ENCODE results near the gene RIN1. TPM values are rescaled to one million over a fixed set of nuclear protein-coding genes. Genes with fewer than 3 reads are reported as not detected.

RIN1 gene
- total RNA-seq, 1 experiment from 2014 or later, result 11.7 TPM

- Histone ChIP-seq H3K27me3 (replicated peaks; ENCODE audit: control insufficient read depth, insufficient read depth, low read length) (no peaks in the 10 kb centered on the region), H3K36me3 (ENCODE audit: control insufficient read depth, insufficient read depth, low read length) (no peaks in the 10 kb centered on the region), H3K4me1 (peaks cover 28% of the 10 kb centered on the region), H3K9me3 (no peaks in the 10 kb centered on the region), H3K4me3 (ENCODE audit: low read depth, low read length) (no peak overlapping the region)
- Mint-ChIP-seq H3K36me3 (ENCODE audit: insufficient read depth, unreplicated experiment) (peaks cover 21% of the 10 kb centered on the region), H3K4me1 (ENCODE audit: low read depth, unreplicated experiment) (peaks cover 24% of the 10 kb centered on the region), H3K27ac (ENCODE audit: unreplicated experiment) (no peak overlapping the region), H3K4me3 (ENCODE audit: unreplicated experiment) (no peak overlapping the region), H3K9me3 (ENCODE audit: unreplicated experiment) (no peaks in the 10 kb centered on the region), H3K27me3 (ENCODE audit: insufficient read depth, unreplicated experiment) (no peaks in the 10 kb centered on the region)
- POLR2A ChIA-PET, result no interaction called here
- TF ChIP-seq CTCF (IDR thresholded peaks at IDR 0.05; ENCODE audit: insufficient read depth in 1 of 2, low read depth in 1 of 2, low read length in 1 of 2, severe bottlenecking in 1 of 2, unreplicated experiment in 1 of 2), result no peak
- intact Hi-C loops (cut with micrococcal nuclease; ENCODE audit: unreplicated experiment), result no loop called here
- CTCF ChIA-PET, result interaction anchor here (1.1 to 2.0 kb wide), 2 partner anchors 19 to 43 kb away, joined by 3 to 8 read pairs; partner anchors contain the start of gene YIF1A
- no peak for DNase-seq
- no TSS peak for BruUV-seq (replicated peaks)
Measured at GRCh38 chr11:66331542-66332370, 4.5 kb downstream of the RIN1 start.

GRCh38 chr11:66330931-66331330 is 5.3 kb downstream of the RIN1 start:
- no peak overlapping the region for H3K4me3 Mint-ChIP-seq (ENCODE audit: unreplicated experiment)
- H3K27ac Mint-ChIP-seq (ENCODE audit: unreplicated experiment), result no peak overlapping the region
- intact Hi-C loops (cut with micrococcal nuclease; ENCODE audit: unreplicated experiment), result no loop called here
- H3K27me3 Mint-ChIP-seq (ENCODE audit: insufficient read depth, unreplicated experiment), result no peaks in the 10 kb centered on the region
- peaks cover 28% of the 10 kb centered on the region for H3K4me1 ChIP-seq
- peaks cover 14% of the 10 kb centered on the region for H3K36me3 Mint-ChIP-seq (ENCODE audit: insufficient read depth, unreplicated experiment)
- H3K9me3 ChIP-seq, result no peaks in the 10 kb centered on the region
- CTCF ChIA-PET, result interaction anchor here (0.6 to 2.0 kb wide), 2 partner anchors 14 to 19 kb away, joined by 3 to 8 read pairs; partner anchors contain the start of gene CD248
- DNase-seq, result no peak
- H3K4me1 Mint-ChIP-seq (ENCODE audit: low read depth, unreplicated experiment), result peaks cover 17% of the 10 kb centered on the region
- POLR2A ChIA-PET, result no interaction called here
- no peaks in the 10 kb centered on the region for H3K36me3 ChIP-seq (ENCODE audit: control insufficient read depth, insufficient read depth, low read length)
- H3K9me3 Mint-ChIP-seq (ENCODE audit: unreplicated experiment), result no peaks in the 10 kb centered on the region
- BruUV-seq (replicated peaks), result no TSS peak
- H3K27me3 ChIP-seq (replicated peaks; ENCODE audit: control insufficient read depth, insufficient read depth, low read length), result no peaks in the 10 kb centered on the region
- no peak for TF ChIP-seq CTCF (IDR thresholded peaks at IDR 0.05; ENCODE audit: insufficient read depth in 1 of 2, low read depth in 1 of 2, low read length in 1 of 2, severe bottlenecking in 1 of 2, unreplicated experiment in 1 of 2)
- H3K4me3 ChIP-seq (ENCODE audit: low read depth, low read length), result no peak overlapping the region

GRCh38 chr11:66329165-66329673 is 7.0 kb downstream of the RIN1 start:
- H3K4me3 Mint-ChIP-seq (ENCODE audit: unreplicated experiment), result no peak overlapping the region
- Histone ChIP-seq H3K36me3 (ENCODE audit: control insufficient read depth, insufficient read depth, low read length) (no peaks in the 10 kb centered on the region), H3K27me3 (replicated peaks; ENCODE audit: control insufficient read depth, insufficient read depth, low read length) (no peaks in the 10 kb centered on the region), H3K4me3 (ENCODE audit: low read depth, low read length) (no peak overlapping the region), H3K4me1 (peaks cover 41% of the 10 kb centered on the region), H3K9me3 (no peaks in the 10 kb centered on the region)
- no peaks in the 10 kb centered on the region for H3K9me3 Mint-ChIP-seq (ENCODE audit: unreplicated experiment)
- ChIA-PET CTCF (interaction anchor here (0.7 to 3.0 kb wide), 3 partner anchors 11 to 147 kb away, joined by 4 to 34 read pairs (median 5); no protein-coding TSS in a partner anchor), POLR2A (interaction anchor here (1.2 kb wide), 1 partner anchor 17 kb away, joined by 3 read pairs; no protein-coding TSS in a partner anchor)
- peaks cover 17% of the 10 kb centered on the region for H3K4me1 Mint-ChIP-seq (ENCODE audit: low read depth, unreplicated experiment)
- no peak for TF ChIP-seq CTCF (IDR thresholded peaks at IDR 0.05; ENCODE audit: insufficient read depth in 1 of 2, low read depth in 1 of 2, low read length in 1 of 2, severe bottlenecking in 1 of 2, unreplicated experiment in 1 of 2)
- H3K36me3 Mint-ChIP-seq (ENCODE audit: insufficient read depth, unreplicated experiment), result peaks cover 10% of the 10 kb centered on the region
- BruUV-seq (replicated peaks), result no TSS peak
- intact Hi-C loops (cut with micrococcal nuclease; ENCODE audit: unreplicated experiment), result loop anchor here (2.0 kb wide), 1 partner anchor 40 kb away; the partner anchor contains the start of gene YIF1A
- no peaks in the 10 kb centered on the region for H3K27me3 Mint-ChIP-seq (ENCODE audit: insufficient read depth, unreplicated experiment)
- DNase-seq, result no peak
- no peak overlapping the region for H3K27ac Mint-ChIP-seq (ENCODE audit: unreplicated experiment)

All from Caco-2 (cell line).